Caco-2 (cell line): Measurements from ENCODE around the gene VSX2. TPM values are rescaled to one million over a fixed set of nuclear protein-coding genes. Genes with fewer than 3 reads are reported as not detected.
A peak's percentile ranks its signal among the peaks of the same experiment; 100 is the strongest.

Experiments
- BruUV-seq: library from RNA; stranded (reverse); fragments of 400-500 nt; replicated peaks from 2 replicates; lab custom pipeline; 2021; lab: Mats Ljungman, UMichigan
- CTCF ChIA-PET: fragments of 300-600 bp; sonication (Branson Sonifier 250); formaldehyde crosslinking; loops from one replicate; lab custom pipeline; 2022; ENCODE audit warnings: antibody characterized with exemption; lab: Charles Lee
- POLR2A ChIA-PET: fragments of 300-600 bp; sonication (Branson Sonifier 250); formaldehyde crosslinking; loops from one replicate; lab custom pipeline; 2022; ENCODE audit warnings: antibody characterized with exemption; lab: Charles Lee
- DNase-seq, 2 experiments: peaks; one replicate each; pipeline versions ENCODE4 v3.0.0 to v3.0.0-alpha.2; 2020 to 2022
- H3K27me3 ChIP-seq: replicated peaks from 2 replicates; pipeline ENCODE4 v1.6.0; 2011; ENCODE audit warnings: low read length; ENCODE audit not compliant: control insufficient read depth, insufficient read depth
- H3K36me3 ChIP-seq: 2 replicates; pipeline ENCODE4 v1.5.1; 2011; ENCODE audit warnings: low read length; ENCODE audit not compliant: control insufficient read depth, insufficient read depth
- H3K4me1 ChIP-seq: fragments of 250-450 bp; sonication (Bioruptor Pico); 2 replicates; pipeline ENCODE4 v1.5.1; 2020; ENCODE audit warnings: mild to moderate bottlenecking
- H3K4me3 ChIP-seq: 2 replicates; pipeline ENCODE4 v1.5.1; 2011; ENCODE audit warnings: low read depth, mild to moderate bottlenecking, control low read depth, low read length
- H3K9me3 ChIP-seq: fragments of 250-450 bp; sonication (Bioruptor Pico); 2 replicates; pipeline ENCODE4 v1.5.1; 2020; ENCODE audit warnings: mild to moderate bottlenecking, moderate library complexity
- H3K27ac Mint-ChIP-seq: one replicate; pipeline ENCODE4 v1.8.0; 2022; ENCODE audit warnings: mixed read lengths; ENCODE audit not compliant: unreplicated experiment
- H3K27me3 Mint-ChIP-seq: one replicate; pipeline ENCODE4 v1.8.0; 2022; ENCODE audit warnings: mixed read lengths; ENCODE audit not compliant: insufficient read depth, unreplicated experiment
- H3K36me3 Mint-ChIP-seq: one replicate; pipeline ENCODE4 v1.8.0; 2022; ENCODE audit warnings: mild to moderate bottlenecking, mixed read lengths; ENCODE audit not compliant: insufficient read depth, unreplicated experiment
- H3K4me1 Mint-ChIP-seq: one replicate; pipeline ENCODE4 v1.8.0; 2022; ENCODE audit warnings: low read depth, mixed read lengths; ENCODE audit not compliant: unreplicated experiment
- H3K4me3 Mint-ChIP-seq: one replicate; pipeline ENCODE4 v1.8.0; 2022; ENCODE audit warnings: mild to moderate bottlenecking, moderate library complexity, mixed read lengths; ENCODE audit not compliant: unreplicated experiment
- H3K9me3 Mint-ChIP-seq: one replicate; pipeline ENCODE4 v1.8.0; 2022; ENCODE audit warnings: mixed read lengths; ENCODE audit not compliant: unreplicated experiment
- CTCF ChIP-seq, 2 experiments: fragments of 200-600 bp in 1 of 2; IDR thresholded peaks; 1 replicate in 1 of 2; 2 replicates in 1 of 2; pipeline versions ENCODE4 v1.5.1 to v1.8.0; 2011 to 2022; ENCODE audit warnings: antibody characterized with exemption in 1 of 2, control low read depth in 1 of 2, inconsistent platforms in 1 of 2, low read depth in 1 of 2, low read length in 1 of 2, mild to moderate bottlenecking in 1 of 2, moderate library complexity in 1 of 2; ENCODE audit not compliant: insufficient read depth in 1 of 2, severe bottlenecking in 1 of 2, unreplicated experiment in 1 of 2
- intact Hi-C: fragments of 100-400 bp; cut with micrococcal nuclease; formaldehyde crosslinking; loops from one replicate; pipeline ENCODE4 v1.10.0; 2022; ENCODE audit not compliant: unreplicated experiment
- total RNA-seq: library from RNA; stranded (reverse); gene quantifications from 2 replicates; pipeline ENCODE4 v1.2.3, GENCODE V29; 2022

The VSX2 gene
- total RNA-seq, 1 experiment from 2014 or later, result not detected

GRCh38 chr14:74218462-74218861 lies 20.8 kb upstream of the VSX2 start:
- Histone ChIP-seq H3K27me3 (peaks cover 1% of the 10 kb centered on the region; the same call in 1 of the 2 replicates), H3K4me3 (no peak overlapping the region), H3K4me1 (no peaks in the 10 kb centered on the region), H3K9me3 (no peaks in the 10 kb centered on the region), H3K36me3 (no peaks in the 10 kb centered on the region)
- POLR2A ChIA-PET, result no interaction called here
- H3K27me3 Mint-ChIP-seq, result peaks cover 5% of the 10 kb centered on the region
- DNase-seq, result no peak
- no peaks in the 10 kb centered on the region for H3K9me3 Mint-ChIP-seq
- no TSS peak for BruUV-seq
- no peak for TF ChIP-seq CTCF (IDR thresholded peaks at IDR 0.05; ENCODE audit: insufficient read depth in 1 of 2, low read depth in 1 of 2, low read length in 1 of 2, severe bottlenecking in 1 of 2, unreplicated experiment in 1 of 2)
- no peaks in the 10 kb centered on the region for H3K36me3 Mint-ChIP-seq
- intact Hi-C loops, result loop anchor here (1.0 kb wide), 1 partner anchor 107 kb away; no protein-coding TSS in a partner anchor
- H3K4me3 Mint-ChIP-seq, result peak overlapping the region; percentile 14
- H3K27ac Mint-ChIP-seq, result no peak overlapping the region
- CTCF ChIA-PET, result interaction anchor here (1.0 kb wide), 1 partner anchor 33 kb away, joined by 3 read pairs; no protein-coding TSS in a partner anchor
- H3K4me1 Mint-ChIP-seq, result no peaks in the 10 kb centered on the region

DNA sequence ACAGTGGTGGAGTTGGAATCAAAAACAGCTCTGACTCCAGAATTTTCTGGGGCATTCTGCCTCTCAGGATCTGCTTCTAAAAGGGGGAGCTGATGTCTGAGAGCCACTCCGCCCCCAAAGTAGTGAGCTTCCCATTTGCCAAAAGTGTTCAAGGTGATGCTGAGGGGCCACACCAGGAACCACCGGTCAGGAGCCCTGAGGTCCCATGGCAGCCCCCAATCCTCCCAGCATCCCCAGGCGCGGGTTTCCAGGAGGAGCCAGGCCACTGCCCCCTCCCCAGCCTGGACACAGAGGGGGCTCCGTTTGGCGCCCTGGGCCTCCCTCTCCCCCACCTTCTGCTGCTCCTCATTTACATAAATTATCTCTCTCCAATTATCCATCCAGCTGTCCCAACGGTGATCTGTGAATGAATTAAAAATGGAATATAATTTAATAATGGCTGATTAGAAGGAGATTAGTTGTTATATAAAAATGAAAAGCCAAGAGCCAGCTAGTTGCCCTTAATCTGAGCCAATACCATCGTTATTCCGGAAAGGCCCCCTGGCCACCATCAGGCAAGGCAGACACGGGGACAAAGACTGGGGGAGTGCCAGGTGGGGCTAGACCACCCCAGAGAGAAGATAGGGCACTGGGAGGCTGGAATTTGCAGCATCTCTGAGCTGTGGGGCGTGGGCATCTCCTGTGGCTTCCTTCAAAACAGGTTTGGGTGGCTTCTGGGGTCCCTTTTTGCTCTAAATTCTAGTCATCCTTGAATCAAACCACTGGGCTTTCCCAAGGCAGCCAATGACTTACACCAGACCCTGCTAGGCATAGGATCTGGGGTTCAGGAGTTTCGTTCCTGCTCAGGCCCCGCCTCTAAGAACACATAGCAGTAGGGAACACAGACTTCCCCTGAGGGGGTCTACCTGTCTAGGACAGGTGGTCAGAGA lies 19.7 kb upstream of the VSX2 start:
- Mint-ChIP-seq H3K36me3 (no peaks in the 10 kb centered on the region), H3K27ac (no peak overlapping the region), H3K9me3 (no peaks in the 10 kb centered on the region), H3K4me3 (no peak overlapping the region), H3K27me3 (peaks cover 2% of the 10 kb centered on the region), H3K4me1 (no peaks in the 10 kb centered on the region)
- H3K4me1 ChIP-seq, result no peaks in the 10 kb centered on the region
- H3K9me3 ChIP-seq, result no peaks in the 10 kb centered on the region
- no TSS peak for BruUV-seq
- ChIA-PET CTCF (interaction anchor here (0.6 to 1.8 kb wide), 2 partner anchors 32 to 48 kb away, joined by 3 to 5 read pairs; no protein-coding TSS in a partner anchor), POLR2A (no interaction called here)
- no peak for DNase-seq
- H3K36me3 ChIP-seq, result no peaks in the 10 kb centered on the region
- TF ChIP-seq CTCF (IDR thresholded peaks at IDR 0.05; ENCODE audit: insufficient read depth in 1 of 2, low read depth in 1 of 2, low read length in 1 of 2, severe bottlenecking in 1 of 2, unreplicated experiment in 1 of 2), result no peak
- H3K4me3 ChIP-seq, result no peak overlapping the region
- intact Hi-C loops, result no loop called here
- peaks cover 1% of the 10 kb centered on the region; the same call in 1 of the 2 replicates for H3K27me3 ChIP-seq

GRCh38 chr14:74220991-74221390 lies 18.3 kb upstream of the VSX2 start:
- ChIA-PET CTCF (no interaction called here), POLR2A (no interaction called here)
- BruUV-seq, result no TSS peak
- Histone ChIP-seq H3K4me1 (no peaks in the 10 kb centered on the region), H3K9me3 (no peaks in the 10 kb centered on the region), H3K27me3 (peaks cover 1% of the 10 kb centered on the region; the same call in 1 of the 2 replicates), H3K36me3 (no peaks in the 10 kb centered on the region), H3K4me3 (no peak overlapping the region)
- no peak for DNase-seq
- Mint-ChIP-seq H3K36me3 (no peaks in the 10 kb centered on the region), H3K9me3 (no peaks in the 10 kb centered on the region), H3K4me3 (no peak overlapping the region), H3K27me3 (peaks cover 5% of the 10 kb centered on the region), H3K4me1 (no peaks in the 10 kb centered on the region), H3K27ac (no peak overlapping the region)
- no peak for TF ChIP-seq CTCF (IDR thresholded peaks at IDR 0.05; ENCODE audit: insufficient read depth in 1 of 2, low read depth in 1 of 2, low read length in 1 of 2, severe bottlenecking in 1 of 2, unreplicated experiment in 1 of 2)
- intact Hi-C loops, result no loop called here
